ENCODE results near the gene TRIO.

TRIO gene

DNA sequence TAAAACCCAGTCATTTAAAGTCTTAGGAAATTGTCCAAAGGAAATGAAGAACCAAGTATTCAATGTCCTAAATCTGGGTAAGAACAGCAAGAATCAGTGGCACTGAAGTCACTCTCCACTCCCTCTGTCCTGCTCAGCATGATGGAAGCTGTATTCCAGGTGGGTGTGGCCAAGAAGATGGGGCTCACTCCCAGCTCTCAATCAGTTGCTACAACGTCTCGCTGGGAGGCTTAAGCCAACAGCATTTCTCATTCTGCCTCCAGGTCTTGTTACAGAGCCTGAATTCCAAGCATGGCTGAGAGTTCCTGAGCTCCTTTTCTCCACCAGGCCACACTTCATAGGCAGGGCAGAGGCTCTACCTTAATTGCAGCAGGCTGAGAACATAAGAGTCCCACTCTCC is 41.2 kb upstream of the TRIO start:
- TF ChIP-seq, protein P1, sequence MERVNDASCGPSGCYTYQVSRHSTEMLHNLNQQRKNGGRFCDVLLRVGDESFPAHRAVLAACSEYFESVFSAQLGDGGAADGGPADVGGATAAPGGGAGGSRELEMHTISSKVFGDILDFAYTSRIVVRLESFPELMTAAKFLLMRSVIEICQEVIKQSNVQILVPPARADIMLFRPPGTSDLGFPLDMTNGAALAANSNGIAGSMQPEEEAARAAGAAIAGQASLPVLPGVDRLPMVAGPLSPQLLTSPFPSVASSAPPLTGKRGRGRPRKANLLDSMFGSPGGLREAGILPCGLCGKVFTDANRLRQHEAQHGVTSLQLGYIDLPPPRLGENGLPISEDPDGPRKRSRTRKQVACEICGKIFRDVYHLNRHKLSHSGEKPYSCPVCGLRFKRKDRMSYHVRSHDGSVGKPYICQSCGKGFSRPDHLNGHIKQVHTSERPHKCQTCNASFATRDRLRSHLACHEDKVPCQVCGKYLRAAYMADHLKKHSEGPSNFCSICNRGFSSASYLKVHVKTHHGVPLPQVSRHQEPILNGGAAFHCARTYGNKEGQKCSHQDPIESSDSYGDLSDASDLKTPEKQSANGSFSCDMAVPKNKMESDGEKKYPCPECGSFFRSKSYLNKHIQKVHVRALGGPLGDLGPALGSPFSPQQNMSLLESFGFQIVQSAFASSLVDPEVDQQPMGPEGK (CRISPR knock-in tag; IDR thresholded peaks at IDR 0.05; ENCODE audit: borderline replicate concordance), result no peak
- TF ChIP-seq RARB (CRISPR knock-in tag; IDR thresholded peaks at IDR 0.05) (no peak), SNAI2 (CRISPR knock-in tag; IDR thresholded peaks at IDR 0.05) (no peak), PPARA (CRISPR knock-in tag; IDR thresholded peaks at IDR 0.05; ENCODE audit: borderline replicate concordance) (no peak), ESRRG (CRISPR knock-in tag; IDR thresholded peaks at IDR 0.05) (no peak), CSDC2 (CRISPR knock-in tag; IDR thresholded peaks at IDR 0.05) (no peak), TOX (CRISPR knock-in tag; IDR thresholded peaks at IDR 0.05; ENCODE audit: borderline replicate concordance) (no peak), ARNTL (CRISPR knock-in tag; IDR thresholded peaks at IDR 0.05; ENCODE audit: borderline replicate concordance, low read depth) (no peak), ZC3H10 (CRISPR knock-in tag; IDR thresholded peaks at IDR 0.05) (no peak), ZFP30 (CRISPR knock-in tag; IDR thresholded peaks at IDR 0.05) (no peak), ZNF70 (CRISPR knock-in tag; IDR thresholded peaks at IDR 0.05) (no peak), ISL1 (CRISPR knock-in tag; IDR thresholded peaks at IDR 0.05) (no peak), ZFP3 (CRISPR knock-in tag; IDR thresholded peaks at IDR 0.05) (no peak)
- TF ChIP-seq, protein P2, sequence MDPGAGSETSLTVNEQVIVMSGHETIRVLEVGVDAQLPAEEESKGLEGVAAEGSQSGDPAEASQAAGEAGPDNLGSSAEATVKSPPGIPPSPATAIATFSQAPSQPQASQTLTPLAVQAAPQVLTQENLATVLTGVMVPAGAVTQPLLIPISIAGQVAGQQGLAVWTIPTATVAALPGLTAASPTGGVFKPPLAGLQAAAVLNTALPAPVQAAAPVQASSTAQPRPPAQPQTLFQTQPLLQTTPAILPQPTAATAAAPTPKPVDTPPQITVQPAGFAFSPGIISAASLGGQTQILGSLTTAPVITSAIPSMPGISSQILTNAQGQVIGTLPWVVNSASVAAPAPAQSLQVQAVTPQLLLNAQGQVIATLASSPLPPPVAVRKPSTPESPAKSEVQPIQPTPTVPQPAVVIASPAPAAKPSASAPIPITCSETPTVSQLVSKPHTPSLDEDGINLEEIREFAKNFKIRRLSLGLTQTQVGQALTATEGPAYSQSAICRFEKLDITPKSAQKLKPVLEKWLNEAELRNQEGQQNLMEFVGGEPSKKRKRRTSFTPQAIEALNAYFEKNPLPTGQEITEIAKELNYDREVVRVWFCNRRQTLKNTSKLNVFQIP (CRISPR knock-in tag; IDR thresholded peaks at IDR 0.05; ENCODE audit: borderline replicate concordance, low read depth), result no peak
- TF ChIP-seq, protein P3, sequence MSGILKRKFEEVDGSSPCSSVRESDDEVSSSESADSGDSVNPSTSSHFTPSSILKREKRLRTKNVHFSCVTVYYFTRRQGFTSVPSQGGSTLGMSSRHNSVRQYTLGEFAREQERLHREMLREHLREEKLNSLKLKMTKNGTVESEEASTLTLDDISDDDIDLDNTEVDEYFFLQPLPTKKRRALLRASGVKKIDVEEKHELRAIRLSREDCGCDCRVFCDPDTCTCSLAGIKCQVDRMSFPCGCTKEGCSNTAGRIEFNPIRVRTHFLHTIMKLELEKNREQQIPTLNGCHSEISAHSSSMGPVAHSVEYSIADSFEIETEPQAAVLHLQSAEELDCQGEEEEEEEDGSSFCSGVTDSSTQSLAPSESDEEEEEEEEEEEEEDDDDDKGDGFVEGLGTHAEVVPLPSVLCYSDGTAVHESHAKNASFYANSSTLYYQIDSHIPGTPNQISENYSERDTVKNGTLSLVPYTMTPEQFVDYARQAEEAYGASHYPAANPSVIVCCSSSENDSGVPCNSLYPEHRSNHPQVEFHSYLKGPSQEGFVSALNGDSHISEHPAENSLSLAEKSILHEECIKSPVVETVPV (CRISPR knock-in tag; IDR thresholded peaks at IDR 0.05), result no peak
- TF ChIP-seq, protein P4, sequence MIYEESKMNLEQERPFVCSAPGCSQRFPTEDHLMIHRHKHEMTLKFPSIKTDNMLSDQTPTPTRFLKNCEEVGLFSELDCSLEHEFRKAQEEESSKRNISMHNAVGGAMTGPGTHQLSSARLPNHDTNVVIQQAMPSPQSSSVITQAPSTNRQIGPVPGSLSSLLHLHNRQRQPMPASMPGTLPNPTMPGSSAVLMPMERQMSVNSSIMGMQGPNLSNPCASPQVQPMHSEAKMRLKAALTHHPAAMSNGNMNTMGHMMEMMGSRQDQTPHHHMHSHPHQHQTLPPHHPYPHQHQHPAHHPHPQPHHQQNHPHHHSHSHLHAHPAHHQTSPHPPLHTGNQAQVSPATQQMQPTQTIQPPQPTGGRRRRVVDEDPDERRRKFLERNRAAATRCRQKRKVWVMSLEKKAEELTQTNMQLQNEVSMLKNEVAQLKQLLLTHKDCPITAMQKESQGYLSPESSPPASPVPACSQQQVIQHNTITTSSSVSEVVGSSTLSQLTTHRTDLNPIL (CRISPR knock-in tag; IDR thresholded peaks at IDR 0.05; ENCODE audit: low read depth), result no peak
- TF ChIP-seq, protein P5, sequence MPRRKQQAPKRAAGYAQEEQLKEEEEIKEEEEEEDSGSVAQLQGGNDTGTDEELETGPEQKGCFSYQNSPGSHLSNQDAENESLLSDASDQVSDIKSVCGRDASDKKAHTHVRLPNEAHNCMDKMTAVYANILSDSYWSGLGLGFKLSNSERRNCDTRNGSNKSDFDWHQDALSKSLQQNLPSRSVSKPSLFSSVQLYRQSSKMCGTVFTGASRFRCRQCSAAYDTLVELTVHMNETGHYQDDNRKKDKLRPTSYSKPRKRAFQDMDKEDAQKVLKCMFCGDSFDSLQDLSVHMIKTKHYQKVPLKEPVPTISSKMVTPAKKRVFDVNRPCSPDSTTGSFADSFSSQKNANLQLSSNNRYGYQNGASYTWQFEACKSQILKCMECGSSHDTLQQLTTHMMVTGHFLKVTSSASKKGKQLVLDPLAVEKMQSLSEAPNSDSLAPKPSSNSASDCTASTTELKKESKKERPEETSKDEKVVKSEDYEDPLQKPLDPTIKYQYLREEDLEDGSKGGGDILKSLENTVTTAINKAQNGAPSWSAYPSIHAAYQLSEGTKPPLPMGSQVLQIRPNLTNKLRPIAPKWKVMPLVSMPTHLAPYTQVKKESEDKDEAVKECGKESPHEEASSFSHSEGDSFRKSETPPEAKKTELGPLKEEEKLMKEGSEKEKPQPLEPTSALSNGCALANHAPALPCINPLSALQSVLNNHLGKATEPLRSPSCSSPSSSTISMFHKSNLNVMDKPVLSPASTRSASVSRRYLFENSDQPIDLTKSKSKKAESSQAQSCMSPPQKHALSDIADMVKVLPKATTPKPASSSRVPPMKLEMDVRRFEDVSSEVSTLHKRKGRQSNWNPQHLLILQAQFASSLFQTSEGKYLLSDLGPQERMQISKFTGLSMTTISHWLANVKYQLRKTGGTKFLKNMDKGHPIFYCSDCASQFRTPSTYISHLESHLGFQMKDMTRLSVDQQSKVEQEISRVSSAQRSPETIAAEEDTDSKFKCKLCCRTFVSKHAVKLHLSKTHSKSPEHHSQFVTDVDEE (CRISPR knock-in tag; IDR thresholded peaks at IDR 0.05), result no peak
- peak; percentile 22 for ATAC-seq

DNA sequence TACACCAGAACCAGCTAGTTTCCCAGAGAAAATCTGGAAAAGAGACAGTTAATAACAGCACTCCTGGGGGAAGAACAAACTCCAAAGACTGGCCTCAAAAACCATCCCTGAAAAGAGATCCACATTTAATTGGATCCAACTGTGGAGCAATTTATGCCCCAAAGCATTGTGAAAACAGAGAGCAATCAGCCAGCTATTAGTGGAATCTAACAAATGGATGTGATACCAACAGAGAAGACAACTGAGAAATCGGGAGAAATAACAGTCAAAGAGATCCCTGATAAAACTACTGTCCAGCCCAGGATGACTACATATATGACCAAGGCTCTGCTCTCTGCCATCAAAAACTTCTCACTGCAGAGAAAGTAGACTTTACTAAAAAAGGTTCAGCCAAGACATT is 40.5 kb upstream of the TRIO start:
- no peak for ATAC-seq

More for the DNA sequence above, 40.5 kb upstream of the TRIO start:
- TF ChIP-seq GLIS3 (CRISPR knock-in tag; IDR thresholded peaks at IDR 0.05), result no peak
- TF ChIP-seq ZC3H10 (CRISPR knock-in tag; IDR thresholded peaks at IDR 0.05), result no peak
- TF ChIP-seq, protein P5 (CRISPR knock-in tag; IDR thresholded peaks at IDR 0.05), result no peak
- no peak for TF ChIP-seq OSR1 (CRISPR knock-in tag; IDR thresholded peaks at IDR 0.05)
- no peak for TF ChIP-seq TOX (CRISPR knock-in tag; IDR thresholded peaks at IDR 0.05; ENCODE audit: borderline replicate concordance)
- no peak for TF ChIP-seq ZFP30 (CRISPR knock-in tag; IDR thresholded peaks at IDR 0.05)
- no peak for TF ChIP-seq RARB (CRISPR knock-in tag; IDR thresholded peaks at IDR 0.05)
- no peak for TF ChIP-seq BACH2 (CRISPR knock-in tag; IDR thresholded peaks at IDR 0.05; ENCODE audit: borderline replicate concordance)
- no peak for TF ChIP-seq PPARA (CRISPR knock-in tag; IDR thresholded peaks at IDR 0.05; ENCODE audit: borderline replicate concordance)
- TF ChIP-seq SNAI2 (CRISPR knock-in tag; IDR thresholded peaks at IDR 0.05), result no peak
- TF ChIP-seq, protein P4 (CRISPR knock-in tag; IDR thresholded peaks at IDR 0.05; ENCODE audit: low read depth), result no peak
- TF ChIP-seq ARNTL (CRISPR knock-in tag; IDR thresholded peaks at IDR 0.05; ENCODE audit: borderline replicate concordance, low read depth), result no peak
- no peak for TF ChIP-seq TCF4 (CRISPR knock-in tag; IDR thresholded peaks at IDR 0.05; ENCODE audit: borderline replicate concordance)
- no peak for TF ChIP-seq ZFP3 (CRISPR knock-in tag; IDR thresholded peaks at IDR 0.05)
- TF ChIP-seq ZNF70 (CRISPR knock-in tag; IDR thresholded peaks at IDR 0.05), result no peak
- no peak for TF ChIP-seq ISL1 (CRISPR knock-in tag; IDR thresholded peaks at IDR 0.05)
